IMR-90 (cell line): ENCODE results near the gene DERA. TPM values are rescaled to one million over a fixed set of nuclear protein-coding genes. Genes with fewer than 3 reads are reported as not detected.

Experiments used
- ATAC-seq: fragments of 200-7000 bp; cut with Tn5 transposase; 2 replicates; pipeline ENCODE4 v1.9.1; 2020; ENCODE audit warnings: low read depth, mild to moderate bottlenecking, moderate library complexity
- BruUV-seq: library from RNA; stranded (reverse); fragments of 400-500 nt; replicated peaks from 2 replicates; lab custom pipeline; 2021; lab: Mats Ljungman, UMichigan
- CTCF ChIA-PET: fragments of 300-600 bp; formaldehyde crosslinking; extraction: SDS; loops from one replicate; lab custom pipeline; 2021; ENCODE audit warnings: antibody characterized with exemption; lab: Yijun Ruan, JAX
- POLR2A ChIA-PET: fragments of 300-600 bp; sonication (Branson Sonifier 250); formaldehyde crosslinking; loops from one replicate; lab custom pipeline; 2022; ENCODE audit warnings: antibody characterized with exemption; ENCODE audit not compliant: unreplicated experiment; lab: Charles Lee
- DNase-seq: peaks from one replicate; pipeline ENCODE4 v3.0.0; 2013
- H2AFZ ChIP-seq: replicated peaks from 2 replicates; pipeline ENCODE3; 2013; ENCODE audit warnings: low read length, mild to moderate bottlenecking; ENCODE audit not compliant: poor library complexity
- H2AK5ac ChIP-seq: 2 replicates; pipeline ENCODE4 v1.6.1; 2013; ENCODE audit warnings: low read depth, low read length, inconsistent platforms
- H2AK9ac ChIP-seq: replicated peaks from 2 replicates; pipeline ENCODE3; 2013; ENCODE audit warnings: mild to moderate bottlenecking, low read depth, low read length, moderate library complexity; ENCODE audit not compliant: poor library complexity
- H2BK120ac ChIP-seq: 2 replicates; pipeline ENCODE4 v1.6.1; 2013; ENCODE audit warnings: low read depth, low read length, inconsistent platforms
- H2BK15ac ChIP-seq: 3 replicates; pipeline ENCODE4 v1.6.1; 2013; ENCODE audit warnings: low read depth, low read length, inconsistent platforms
- H2BK20ac ChIP-seq: 2 replicates; pipeline ENCODE4 v1.6.1; 2013; ENCODE audit warnings: low read depth, mild to moderate bottlenecking, inconsistent platforms, low read length, moderate library complexity
- H2BK5ac ChIP-seq: 2 replicates; pipeline ENCODE4 v1.6.1; 2013; ENCODE audit warnings: mild to moderate bottlenecking, low read depth, low read length, inconsistent platforms; ENCODE audit not compliant: poor library complexity, severe bottlenecking
- H3K14ac ChIP-seq: replicated peaks from 2 replicates; pipeline ENCODE4 v1.6.1; 2013; ENCODE audit warnings: low read depth, low read length, inconsistent platforms
- H3K18ac ChIP-seq: 2 replicates; pipeline ENCODE4 v1.6.1; 2013; ENCODE audit warnings: low read depth, low read length, control low read depth
- H3K23ac ChIP-seq: 2 replicates; pipeline ENCODE4 v1.6.1; 2013; ENCODE audit warnings: low read depth, low read length, inconsistent platforms
- H3K27ac ChIP-seq: 2 replicates; pipeline ENCODE4 v1.5.1; 2013; ENCODE audit warnings: mild to moderate bottlenecking, control low read depth, low read length; ENCODE audit not compliant: insufficient read depth
- H3K27me3 ChIP-seq: 2 replicates; pipeline ENCODE4 v1.6.1; 2013; ENCODE audit warnings: low read length; ENCODE audit not compliant: control insufficient read depth, insufficient read depth
- H3K36me3 ChIP-seq: 2 replicates; pipeline ENCODE4 v1.6.1; 2013; ENCODE audit warnings: low read length, mixed read lengths; ENCODE audit not compliant: control insufficient read depth, insufficient read depth
- H3K4ac ChIP-seq: 2 replicates; pipeline ENCODE4 v1.6.1; 2013; ENCODE audit warnings: low read depth, low read length, inconsistent platforms
- H3K4me1 ChIP-seq: 2 replicates; pipeline ENCODE4 v1.6.1; 2013; ENCODE audit warnings: low read length, mixed read lengths; ENCODE audit not compliant: control insufficient read depth, insufficient read depth
- H3K4me2 ChIP-seq: 2 replicates; pipeline ENCODE4 v1.6.1; 2013; ENCODE audit warnings: low read depth, mild to moderate bottlenecking, control low read depth, low read length, moderate library complexity
- H3K4me3 ChIP-seq: 2 replicates; pipeline ENCODE4 v1.5.1; 2013; ENCODE audit warnings: low read depth, mild to moderate bottlenecking, control low read depth, low read length, moderate library complexity; ENCODE audit not compliant: insufficient read depth
- H3K56ac ChIP-seq: 2 replicates; pipeline ENCODE4 v1.6.1; 2013; ENCODE audit warnings: low read length, inconsistent platforms; ENCODE audit not compliant: insufficient read depth; ENCODE audit errors: extremely low read depth
- H3K79me1 ChIP-seq, 2 experiments: 2 replicates each; pipeline ENCODE4 v1.6.1; 2013; ENCODE audit warnings: low read length in 2 of 2, inconsistent platforms in 1 of 2, low read depth in 1 of 2
- H3K9ac ChIP-seq: 2 replicates; pipeline ENCODE4 v1.6.1; 2013; ENCODE audit warnings: low read depth, low read length, control low read depth
- H3K9me1 ChIP-seq: 2 replicates; pipeline ENCODE4 v1.6.1; 2013; ENCODE audit warnings: low read length, inconsistent platforms; ENCODE audit not compliant: insufficient read depth
- H3K9me3 ChIP-seq: 2 replicates; pipeline ENCODE4 v1.6.1; 2013; ENCODE audit warnings: low read length; ENCODE audit not compliant: control insufficient read depth, insufficient read depth
- H4K20me1 ChIP-seq: 2 replicates; pipeline ENCODE4 v1.6.1; 2013; ENCODE audit warnings: low read length, inconsistent platforms; ENCODE audit not compliant: insufficient read depth
- H4K5ac ChIP-seq: 2 replicates; pipeline ENCODE4 v1.6.1; 2013; ENCODE audit warnings: mild to moderate bottlenecking, low read depth, low read length, control low read depth
- H4K8ac ChIP-seq, 2 experiments: 2 replicates each; pipeline ENCODE4 v1.6.1; 2013; ENCODE audit warnings: low read depth in 2 of 2, low read length in 2 of 2, control low read depth in 1 of 2, inconsistent platforms in 1 of 2
- H4K91ac ChIP-seq: 2 replicates; pipeline ENCODE4 v1.6.1; 2013; ENCODE audit warnings: low read depth, low read length, inconsistent platforms; ENCODE audit not compliant: insufficient read depth
- CEBPB ChIP-seq: IDR thresholded peaks from 2 replicates; pipeline ENCODE4 v1.6.1; 2012; ENCODE audit warnings: low read depth, low read length, improper control_type of control experiment
- CHD1 ChIP-seq: IDR thresholded peaks from 2 replicates; pipeline ENCODE4 v1.6.1; 2012; ENCODE audit warnings: low read depth, low read length, improper control_type of control experiment
- ELK1 ChIP-seq: fragments of 150-350 bp; IDR thresholded peaks from 2 replicates; pipeline ENCODE4 v1.6.1; 2016; ENCODE audit warnings: low read depth, mild to moderate bottlenecking, low read length, moderate library complexity, borderline replicate concordance
- MAFK ChIP-seq: IDR thresholded peaks from 2 replicates; pipeline ENCODE4 v1.6.1; 2012; ENCODE audit warnings: low read depth, low read length, improper control_type of control experiment
- MXI1 ChIP-seq: IDR thresholded peaks from 2 replicates; pipeline ENCODE4 v1.6.1; 2012; ENCODE audit warnings: low read depth, mild to moderate bottlenecking, low read length, moderate library complexity, borderline replicate concordance
- RAD21 ChIP-seq: IDR thresholded peaks from 2 replicates; pipeline ENCODE4 v1.6.1; 2012; ENCODE audit warnings: low read length, improper control_type of control experiment
- RCOR1 ChIP-seq: IDR thresholded peaks from 2 replicates; pipeline ENCODE4 v1.6.1; 2012; ENCODE audit warnings: mild to moderate bottlenecking, low read length, improper control_type of control experiment; ENCODE audit not compliant: insufficient replicate concordance
- RFX5 ChIP-seq: IDR thresholded peaks from 2 replicates; pipeline ENCODE4 v1.8.0; 2012; ENCODE audit warnings: low read depth, mild to moderate bottlenecking, low read length, moderate library complexity
- SMC3 ChIP-seq: fragments of 150-350 bp; IDR thresholded peaks from 2 replicates; pipeline ENCODE4 v1.6.1; 2016; ENCODE audit warnings: low read depth, mild to moderate bottlenecking, antibody characterized with exemption, low read length, moderate library complexity
- USF2 ChIP-seq: fragments of 150-350 bp; IDR thresholded peaks from 2 replicates; pipeline ENCODE4 v1.6.1; 2017; ENCODE audit warnings: mild to moderate bottlenecking, antibody characterized with exemption, low read length, low read depth
- WGBS, 2 experiments: methylation state at CpG; one replicate each; pipeline versions ENCODE4 v1.1.5 to v1.1.7; 2013; ENCODE audit warnings: missing lambda C conversion rate in 2 of 2; ENCODE audit not compliant: insufficient read length in 1 of 2; ENCODE audit errors: extremely low coverage in 2 of 2; 5-methylcytosine and 5-hydroxymethylcytosine counted together
- dilution Hi-C: fragments of 300-500 bp; cut with HindIII; formaldehyde crosslinking; loops from one replicate; pipeline ENCODE4 v1.14.3; 2018; ENCODE audit warnings: low sequenced_read_pairs; ENCODE audit not compliant: unreplicated experiment
- in situ Hi-C: fragments of 300-500 bp; cut with MboI; formaldehyde crosslinking; loops from 3 replicates; pipeline ENCODE4 v1.14.3; 2019; ENCODE audit warnings: low sequenced_read_pairs, inconsistent platforms, mixed read lengths
- intact Hi-C: fragments of 100-400 bp; cut with micrococcal nuclease; formaldehyde crosslinking; loops from 2 replicates; pipeline ENCODE4 v1.10.0; 2022
- polyA plus RNA-seq, 3 experiments: library from polyadenylated mRNA; depleted of rRNA; stranded (reverse); fragments of >200 nt; gene quantifications; 2 replicates each; pipeline ENCODE4 v1.2.3, GENCODE V29; 2012; ENCODE audit warnings: low replicate concordance in 1 of 3
- total RNA-seq: library from RNA; depleted of rRNA; stranded (reverse); fragments of >200 nt; gene quantifications from 2 replicates; pipeline ENCODE4 v1.2.3, GENCODE V29; 2012

Gene DERA
- total and polyA plus RNA-seq, 2 of the 4 experiments (the other 2 are of a cell fraction), result 28.1 to 58.6 TPM

- WGBS, 2 experiments, result 100% methylated on average over 1 of the region's 3 CpGs; no CpG with 5 or more reads in 1 of the 2 experiments
Measured at GRCh38 chr12:15880721-15881120, 30.4 kb upstream of the DERA start.

More at GRCh38 chr12:15880721-15881120, 30.4 kb upstream of the DERA start:
- H4K8ac ChIP-seq, result no peak overlapping the region
- H2AK5ac ChIP-seq, result no peak overlapping the region
- H3K4me3 ChIP-seq, result no peak overlapping the region
- H4K20me1 ChIP-seq, result peaks cover 30% of the 10 kb centered on the region
- intact Hi-C loops (no loop called here), in situ Hi-C loops (loop anchor here (25.0 kb wide), 1 partner anchor 1093 kb away; no protein-coding TSS in a partner anchor), dilution Hi-C loops (no loop called here)
- no peaks in the 10 kb centered on the region for H3K9me1 ChIP-seq
- no peak overlapping the region for H2BK120ac ChIP-seq
- no peak overlapping the region for H4K91ac ChIP-seq
- no peak overlapping the region for H2BK15ac ChIP-seq
- no peak overlapping the region for H3K27ac ChIP-seq
- peaks cover 2% of the 10 kb centered on the region; the same call in 1 of the 2 replicates for H3K36me3 ChIP-seq
- no peak overlapping the region for H3K56ac ChIP-seq
- BruUV-seq, result no TSS peak
- H3K27me3 ChIP-seq, result no peaks in the 10 kb centered on the region
- H3K23ac ChIP-seq, result no peak overlapping the region
- H2BK20ac ChIP-seq, result no peak overlapping the region
- no peak overlapping the region for H3K9ac ChIP-seq
- H3K4me1 ChIP-seq, result peaks cover 6% of the 10 kb centered on the region
- DNase-seq (no peak), ATAC-seq (no peak)
- no peak overlapping the region for H2AFZ ChIP-seq
- H2BK5ac ChIP-seq, result no peak overlapping the region
- CTCF ChIA-PET, result no interaction called here
- H3K18ac ChIP-seq, result no peak overlapping the region
- no peak overlapping the region for H3K4ac ChIP-seq
- H3K14ac ChIP-seq, result no peak overlapping the region
- H2AK9ac ChIP-seq, result no peak overlapping the region
- no peaks in the 10 kb centered on the region for H3K9me3 ChIP-seq
- H3K79me1 ChIP-seq, result peaks cover 0 to 8% of the 10 kb centered on the region in 2 experiments; a peak in 2 of 4 replicates
- POLR2A ChIA-PET, result no interaction called here
- no peak overlapping the region for H3K4me2 ChIP-seq
- no peak for TF ChIP-seq RCOR1
- no peak for TF ChIP-seq CHD1
- TF ChIP-seq RAD21, result no peak
- no peak for TF ChIP-seq SMC3
- no peak for TF ChIP-seq CEBPB
- no peak for TF ChIP-seq ELK1
- TF ChIP-seq MXI1, result no peak
- TF ChIP-seq USF2, result no peak
- no peak for TF ChIP-seq MAFK
- no peak for TF ChIP-seq RFX5
- no peak overlapping the region for H4K5ac ChIP-seq
